ENCODE results near the gene CCNQ.

DNA sequence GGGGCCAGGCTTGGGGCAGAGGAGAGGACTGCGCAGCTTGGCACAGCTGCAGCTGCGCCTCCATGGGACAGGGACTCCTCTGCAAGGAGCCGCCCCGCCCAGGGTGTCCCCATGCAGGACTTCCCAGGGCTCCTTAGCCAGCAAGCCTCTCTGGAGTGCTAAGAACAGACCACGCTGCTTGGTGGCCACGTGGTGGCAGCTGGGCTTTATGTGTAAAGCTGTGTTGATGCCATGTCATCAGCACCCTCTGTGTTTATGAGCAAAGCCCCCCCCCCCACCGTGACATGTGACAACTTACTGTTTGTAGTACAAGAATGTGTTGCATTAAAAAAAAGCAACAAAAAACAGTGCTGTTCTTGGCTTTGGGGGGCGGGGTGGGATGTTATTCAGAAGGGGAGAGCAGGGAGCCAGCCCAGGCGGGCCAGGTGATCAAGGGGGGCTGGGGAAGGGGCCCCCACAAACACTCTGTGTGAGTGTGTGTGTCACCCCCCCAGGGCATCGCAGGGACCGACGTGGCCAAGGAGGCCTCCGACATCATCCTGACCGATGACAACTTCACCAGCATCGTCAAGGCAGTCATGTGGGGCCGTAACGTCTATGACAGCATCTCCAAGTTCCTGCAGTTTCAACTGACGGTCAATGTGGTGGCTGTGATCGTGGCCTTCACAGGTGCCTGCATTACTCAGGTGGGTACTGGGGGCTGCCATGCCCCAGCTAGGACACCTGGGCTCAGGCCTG, 41.2 kb downstream of the CCNQ start:
- no peak for TF ChIP-seq CTCF (IDR thresholded peaks at IDR 0.05)
- no peak for TF ChIP-seq ZFX (IDR thresholded peaks at IDR 0.05; ENCODE audit: borderline replicate concordance)
